Loucy (cell line): Measurements from ENCODE around the gene EIF3A.
"Not testable (repeated sequence)": the region's sequence is repeated elsewhere in the genome, so short reads cannot be mapped to it uniquely, and the experiment has no call there.

Source experiments
- CTCF ChIP-seq: fragments of 200-600 bp; sonication (generic); conservative IDR thresholded peaks from 2 replicates; pipeline ENCODE4 v1.5.1; 2014; ENCODE audit warnings: mild to moderate bottlenecking, antibody characterized with exemption, low read length
- EZH2phosphoT487 ChIP-seq: fragments of 200-600 bp; IDR thresholded peaks from 2 replicates; pipeline ENCODE4 v1.6.1; 2018; ENCODE audit warnings: antibody characterized with exemption, mild to moderate bottlenecking, moderate library complexity, borderline replicate concordance

DNA sequence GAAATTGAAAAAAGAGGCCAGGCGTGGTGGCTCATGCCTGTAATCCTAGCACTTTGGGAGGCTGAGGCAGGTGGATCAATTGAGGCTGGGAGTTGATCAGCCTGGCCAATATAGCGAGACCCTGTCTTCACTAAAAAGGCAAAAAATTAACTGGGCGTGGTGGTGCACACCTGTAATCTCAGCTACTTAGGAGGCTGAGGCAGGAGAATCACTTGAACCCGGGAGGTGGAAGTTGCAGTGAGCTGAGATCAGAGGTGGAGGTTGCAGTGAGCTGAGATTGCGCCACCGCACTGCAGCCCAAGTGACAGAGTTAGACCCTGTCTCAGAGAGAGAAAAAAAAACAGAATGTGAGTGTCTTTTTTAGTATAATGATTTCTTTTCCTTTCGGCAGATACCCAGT lies 25.3 kb upstream of the EIF3A start:
- TF ChIP-seq CTCF, EZH2phosphoT487: not testable (repeated sequence)
